ENCODE results near the gene CDH23.

- TF ChIP-seq CTCF (IDR thresholded peaks at IDR 0.05) (no peak), POLR2A (IDR thresholded peaks at IDR 0.05) (no peak)
Measured at GRCh38 chr10:71351628-71352319, 44.9 kb upstream of the CDH23 start.

Measured in vagina (tissue), 2 donors.